GM21737 (cell line): ENCODE results near the gene ASS1.

Experiments
- ATAC-seq: cut with Tn5 transposase; IDR thresholded peaks from one replicate; pipeline ENCODE4 v1.9.1; 2021; ENCODE audit warnings: mild to moderate bottlenecking, moderate library complexity; ENCODE audit not compliant: unreplicated experiment

The ASS1 gene

GRCh38 chr9:130471411-130472183 is 26.8 kb downstream of the ASS1 start:
- ATAC-seq = no peak

GRCh38 chr9:130472184-130472705 is 27.5 kb downstream of the ASS1 start:
- ATAC-seq = no peak

GRCh38 chr9:130473009-130473408 is 28.2 kb downstream of the ASS1 start:
- no peak for ATAC-seq

GRCh38 chr9:130473566-130473965 is 28.8 kb downstream of the ASS1 start:
- ATAC-seq = no peak

- no peak for ATAC-seq
Measured at GRCh38 chr9:130474106-130474505, 29.3 kb downstream of the ASS1 start.

GRCh38 chr9:130476151-130476730 is 31.5 kb downstream of the ASS1 start:
- ATAC-seq = no peak

- ATAC-seq = no peak
Measured at GRCh38 chr9:130477564-130477963, 32.8 kb downstream of the ASS1 start.

GRCh38 chr9:130478152-130478551 is 33.4 kb downstream of the ASS1 start:
- ATAC-seq = no peak

- no peak for ATAC-seq
Measured at GRCh38 chr9:130478736-130479575, 34.2 kb downstream of the ASS1 start.

GRCh38 chr9:130479587-130479986 is 34.8 kb downstream of the ASS1 start:
- ATAC-seq = no peak

- ATAC-seq = no peak
Measured at GRCh38 chr9:130480673-130481072, 35.9 kb downstream of the ASS1 start.

- ATAC-seq = no peak
Measured at GRCh38 chr9:130482463-130482862, 37.7 kb downstream of the ASS1 start.

GRCh38 chr9:130483371-130483971 is 38.7 kb downstream of the ASS1 start:
- no peak for ATAC-seq

GRCh38 chr9:130484362-130485072 is 39.8 kb downstream of the ASS1 start:
- no peak for ATAC-seq

GRCh38 chr9:130486103-130486502 is 41.3 kb downstream of the ASS1 start:
- no peak for ATAC-seq

- no peak for ATAC-seq
Measured at GRCh38 chr9:130487500-130487899, 42.7 kb downstream of the ASS1 start.

- ATAC-seq = no peak
Measured at GRCh38 chr9:130488621-130489330, 44.0 kb downstream of the ASS1 start.

GRCh38 chr9:130490981-130491380 is 46.2 kb downstream of the ASS1 start:
- ATAC-seq = no peak

GRCh38 chr9:130491830-130492482 is 47.2 kb downstream of the ASS1 start:
- ATAC-seq = no peak
